Liver (tissue), 3 donors: ENCODE results near the gene MEG3.

Source experiments
- HNF4G ChIP-seq: IDR thresholded peaks from 2 replicates; pipeline ENCODE4 v1.6.1; 2016; ENCODE audit warnings: antibody characterized with exemption
- JUND ChIP-seq, 2 donors: IDR thresholded peaks; 2 replicates each; pipeline ENCODE4 v1.6.1; 2016; ENCODE audit warnings: antibody characterized with exemption in 2 of 2
- MAX ChIP-seq: IDR thresholded peaks from 2 replicates; pipeline ENCODE4 v1.6.1; 2016; ENCODE audit warnings: antibody characterized with exemption
- RAD21 ChIP-seq, 2 donors: IDR thresholded peaks; 2 replicates each; pipeline ENCODE4 v1.6.1; 2016; ENCODE audit warnings: antibody characterized with exemption in 2 of 2, mild to moderate bottlenecking in 2 of 2
- REST ChIP-seq: IDR thresholded peaks from 2 replicates; pipeline ENCODE4 v1.6.1; 2016; ENCODE audit warnings: antibody characterized with exemption, mild to moderate bottlenecking
- SP1 ChIP-seq: IDR thresholded peaks from 2 replicates; pipeline ENCODE4 v1.6.1; 2018; ENCODE audit warnings: antibody characterized with exemption, mild to moderate bottlenecking
- TAF1 ChIP-seq: conservative IDR thresholded peaks from 2 replicates; pipeline ENCODE4 v1.6.1; 2016; ENCODE audit warnings: antibody characterized with exemption, mild to moderate bottlenecking
- YY1 ChIP-seq: IDR thresholded peaks from 2 replicates; pipeline ENCODE4 v1.6.1; 2016; ENCODE audit warnings: antibody characterized with exemption, mild to moderate bottlenecking
- TF ChIP-seq, protein P1 (sequence below): fragments of 150-350 bp; IDR thresholded peaks from 2 replicates; pipeline ENCODE4 v1.5.1; 2017; ENCODE audit warnings: improper control_type of control experiment, low read depth, low read length; ENCODE audit not compliant: missing input control
- donor health status: healthy.
- donor health status: healthy.

GRCh38 chr14:100872259-100873095, 46.6 kb downstream of the MEG3 start:
- TF ChIP-seq YY1 (no peak), HNF4G (no peak), TAF1 (no peak), MAX (no peak), RAD21 (IDR thresholded peaks at IDR 0.05) (no peak), REST (no peak), JUND (IDR thresholded peaks at IDR 0.05) (no peak), SP1 (no peak)
- TF ChIP-seq, protein P1, sequence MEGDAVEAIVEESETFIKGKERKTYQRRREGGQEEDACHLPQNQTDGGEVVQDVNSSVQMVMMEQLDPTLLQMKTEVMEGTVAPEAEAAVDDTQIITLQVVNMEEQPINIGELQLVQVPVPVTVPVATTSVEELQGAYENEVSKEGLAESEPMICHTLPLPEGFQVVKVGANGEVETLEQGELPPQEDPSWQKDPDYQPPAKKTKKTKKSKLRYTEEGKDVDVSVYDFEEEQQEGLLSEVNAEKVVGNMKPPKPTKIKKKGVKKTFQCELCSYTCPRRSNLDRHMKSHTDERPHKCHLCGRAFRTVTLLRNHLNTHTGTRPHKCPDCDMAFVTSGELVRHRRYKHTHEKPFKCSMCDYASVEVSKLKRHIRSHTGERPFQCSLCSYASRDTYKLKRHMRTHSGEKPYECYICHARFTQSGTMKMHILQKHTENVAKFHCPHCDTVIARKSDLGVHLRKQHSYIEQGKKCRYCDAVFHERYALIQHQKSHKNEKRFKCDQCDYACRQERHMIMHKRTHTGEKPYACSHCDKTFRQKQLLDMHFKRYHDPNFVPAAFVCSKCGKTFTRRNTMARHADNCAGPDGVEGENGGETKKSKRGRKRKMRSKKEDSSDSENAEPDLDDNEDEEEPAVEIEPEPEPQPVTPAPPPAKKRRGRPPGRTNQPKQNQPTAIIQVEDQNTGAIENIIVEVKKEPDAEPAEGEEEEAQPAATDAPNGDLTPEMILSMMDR: no peak
